ENCODE data around the gene SLC8A1.

The SLC8A1 gene

GRCh38 chr2:40372283-40372985, 79.5 kb downstream of the SLC8A1 start:
- H3K9me3 ChIP-seq (ENCODE audit: control insufficient read depth, insufficient read depth, low read length): no peaks in the 10 kb centered on the region
- no peaks in the 10 kb centered on the region for H3K36me3 ChIP-seq (ENCODE audit: control insufficient read depth, insufficient read depth, low read length)
- peaks cover 3% of the 10 kb centered on the region for H3K4me1 ChIP-seq (ENCODE audit: control insufficient read depth, insufficient read depth, low read length)
- no peak overlapping the region for H3K9ac ChIP-seq (ENCODE audit: low read depth, low read length)
- no peaks in the 10 kb centered on the region for H3K27me3 ChIP-seq (ENCODE audit: control insufficient read depth, insufficient read depth, low read length)
- no peak overlapping the region for H3K4me3 ChIP-seq (ENCODE audit: low read depth, low read length)

DNA sequence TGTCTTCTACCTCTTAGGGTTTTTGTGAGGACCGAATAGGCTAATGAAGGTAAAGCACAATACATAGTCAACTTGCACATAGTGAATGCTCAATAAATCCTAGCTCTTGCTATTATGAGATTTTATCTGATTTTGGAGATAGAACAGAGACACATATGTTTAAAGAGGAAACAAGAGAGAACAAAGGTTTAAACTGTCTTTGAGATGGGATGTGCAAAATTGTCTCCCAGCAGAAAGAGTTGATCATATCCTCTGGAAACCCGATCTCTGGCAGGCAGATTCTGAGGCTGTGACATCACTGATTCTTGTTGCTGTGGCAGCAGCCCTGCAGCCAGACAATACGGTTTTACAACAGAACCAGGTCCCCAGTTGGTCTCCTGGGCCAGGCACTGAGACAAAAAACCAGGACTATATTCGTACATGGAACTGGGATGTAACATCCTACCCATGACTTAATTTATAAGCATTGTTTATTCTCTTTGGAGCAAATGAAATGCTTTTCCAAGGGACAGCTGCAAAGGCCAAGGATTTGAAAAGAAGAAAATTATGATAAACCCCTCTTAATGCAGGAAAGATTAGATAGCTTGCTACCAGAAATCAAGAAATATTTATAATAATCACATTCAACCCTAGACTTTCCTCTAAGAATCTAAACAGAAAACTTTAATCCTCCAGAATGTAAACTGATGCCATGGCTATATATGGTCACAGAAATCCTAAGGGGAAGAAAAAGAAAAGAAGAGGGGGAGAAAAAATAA, 80.2 kb downstream of the SLC8A1 start:
- peaks cover 3% of the 10 kb centered on the region for H3K4me1 ChIP-seq (ENCODE audit: control insufficient read depth, insufficient read depth, low read length)
- no peaks in the 10 kb centered on the region for H3K9me3 ChIP-seq (ENCODE audit: control insufficient read depth, insufficient read depth, low read length)
- H3K4me3 ChIP-seq (ENCODE audit: low read depth, low read length): no peak overlapping the region
- no peaks in the 10 kb centered on the region for H3K36me3 ChIP-seq (ENCODE audit: control insufficient read depth, insufficient read depth, low read length)
- no peaks in the 10 kb centered on the region for H3K27me3 ChIP-seq (ENCODE audit: control insufficient read depth, insufficient read depth, low read length)
- H3K9ac ChIP-seq (ENCODE audit: low read depth, low read length): no peak overlapping the region

GRCh38 chr2:40370007-40370395, 81.9 kb downstream of the SLC8A1 start:
- Histone ChIP-seq H3K9ac (ENCODE audit: low read depth, low read length) (no peak overlapping the region), H3K9me3 (ENCODE audit: control insufficient read depth, insufficient read depth, low read length) (no peaks in the 10 kb centered on the region), H3K4me1 (ENCODE audit: control insufficient read depth, insufficient read depth, low read length) (peaks cover 3% of the 10 kb centered on the region), H3K27me3 (ENCODE audit: control insufficient read depth, insufficient read depth, low read length) (no peaks in the 10 kb centered on the region), H3K4me3 (ENCODE audit: low read depth, low read length) (no peak overlapping the region), H3K36me3 (ENCODE audit: control insufficient read depth, insufficient read depth, low read length) (no peaks in the 10 kb centered on the region)

DNA sequence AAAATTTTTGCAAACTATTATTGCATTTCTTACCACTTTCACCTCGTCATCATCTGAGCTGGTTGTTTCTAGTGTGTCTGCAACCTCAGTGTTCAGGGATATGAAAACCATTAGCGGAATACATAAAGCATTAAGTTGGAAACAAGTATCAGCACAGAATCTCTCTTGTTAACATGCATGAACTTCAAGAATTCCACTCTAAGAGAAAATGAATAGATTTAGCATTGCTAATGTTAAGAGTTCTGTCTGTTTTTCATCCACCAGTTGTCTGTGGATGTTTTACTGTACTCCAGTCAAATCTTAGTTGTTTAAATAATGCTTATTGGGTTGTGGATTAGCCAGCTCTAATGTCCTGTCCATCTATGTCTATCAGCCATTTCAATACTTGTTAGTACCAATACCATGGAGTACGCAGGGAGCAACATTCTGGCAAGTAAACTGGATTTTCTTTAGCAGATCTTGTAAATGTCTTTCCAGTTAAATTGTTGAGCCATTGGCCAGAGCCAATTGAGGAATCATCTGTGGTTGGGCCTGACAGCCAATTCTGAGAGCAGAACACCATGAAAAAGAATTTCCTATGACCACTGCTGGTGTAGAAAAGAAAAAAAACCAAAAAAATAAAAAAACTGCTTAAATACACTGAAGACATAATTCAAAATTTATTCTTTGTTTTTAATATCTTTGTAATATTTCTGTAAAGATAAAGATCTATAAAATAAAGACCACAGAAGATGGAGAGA, 82.5 kb downstream of the SLC8A1 start:
- Histone ChIP-seq H3K4me1 (ENCODE audit: control insufficient read depth, insufficient read depth, low read length) (peaks cover 3% of the 10 kb centered on the region), H3K9ac (ENCODE audit: low read depth, low read length) (no peak overlapping the region)

GRCh38 chr2:40367652-40368051, 84.2 kb downstream of the SLC8A1 start:
- Histone ChIP-seq H3K9ac (ENCODE audit: low read depth, low read length) (no peak overlapping the region), H3K27me3 (ENCODE audit: control insufficient read depth, insufficient read depth, low read length) (no peaks in the 10 kb centered on the region), H3K9me3 (ENCODE audit: control insufficient read depth, insufficient read depth, low read length) (no peaks in the 10 kb centered on the region), H3K4me3 (ENCODE audit: low read depth, low read length) (no peak overlapping the region), H3K36me3 (ENCODE audit: control insufficient read depth, insufficient read depth, low read length) (no peaks in the 10 kb centered on the region), H3K4me1 (ENCODE audit: control insufficient read depth, insufficient read depth, low read length) (peaks cover 3% of the 10 kb centered on the region)

More for the DNA sequence above, 82.5 kb downstream of the SLC8A1 start:
- Histone ChIP-seq H3K27me3 (ENCODE audit: control insufficient read depth, insufficient read depth, low read length) (no peaks in the 10 kb centered on the region), H3K9me3 (ENCODE audit: control insufficient read depth, insufficient read depth, low read length) (no peaks in the 10 kb centered on the region), H3K4me3 (ENCODE audit: low read depth, low read length) (no peak overlapping the region), H3K36me3 (ENCODE audit: control insufficient read depth, insufficient read depth, low read length) (no peaks in the 10 kb centered on the region)

- peaks cover 3% of the 10 kb centered on the region for H3K4me1 ChIP-seq (ENCODE audit: control insufficient read depth, insufficient read depth, low read length)
- H3K4me3 ChIP-seq (ENCODE audit: low read depth, low read length): no peak overlapping the region
- H3K27me3 ChIP-seq (ENCODE audit: control insufficient read depth, insufficient read depth, low read length): no peaks in the 10 kb centered on the region
- no peaks in the 10 kb centered on the region for H3K9me3 ChIP-seq (ENCODE audit: control insufficient read depth, insufficient read depth, low read length)
- H3K36me3 ChIP-seq (ENCODE audit: control insufficient read depth, insufficient read depth, low read length): no peaks in the 10 kb centered on the region
- no peak overlapping the region for H3K9ac ChIP-seq (ENCODE audit: low read depth, low read length)
Measured at GRCh38 chr2:40367032-40367431, 84.9 kb downstream of the SLC8A1 start.

DNA sequence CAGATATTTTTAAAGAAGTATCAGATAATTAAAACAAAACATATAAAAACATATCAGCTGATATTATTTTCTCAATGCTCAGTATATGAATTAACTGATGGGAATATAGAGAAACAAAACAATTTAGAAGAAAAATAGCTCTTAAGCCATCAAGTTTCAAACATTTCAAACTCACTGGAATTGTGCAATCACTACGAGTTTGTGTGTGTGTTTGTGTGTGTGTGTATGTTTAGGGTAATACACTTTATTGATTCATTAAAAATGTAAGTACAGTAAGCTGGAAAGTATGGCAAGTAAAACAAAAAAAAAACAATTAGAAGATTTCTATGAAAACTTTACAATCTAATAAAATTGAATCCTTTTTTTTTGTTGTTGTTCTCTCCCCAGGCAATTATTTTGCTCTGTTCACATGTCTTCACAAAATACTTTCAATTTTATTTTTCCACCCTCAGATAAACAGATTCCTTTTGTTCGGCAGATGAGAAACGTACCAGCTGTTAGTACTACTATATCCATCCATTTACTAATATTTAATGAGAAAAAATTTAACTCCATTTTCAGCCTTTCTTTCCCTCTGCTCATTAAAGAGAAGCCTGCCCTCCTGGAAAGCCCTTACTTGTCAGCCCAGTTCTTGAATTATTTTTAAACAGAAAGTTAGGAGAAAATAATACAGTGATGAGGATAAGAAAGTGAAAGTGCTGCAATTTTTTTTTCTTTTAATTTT, 87.6 kb downstream of the SLC8A1 start:
- Histone ChIP-seq H3K27me3 (ENCODE audit: control insufficient read depth, insufficient read depth, low read length) (no peaks in the 10 kb centered on the region), H3K9ac (ENCODE audit: low read depth, low read length) (no peak overlapping the region), H3K36me3 (ENCODE audit: control insufficient read depth, insufficient read depth, low read length) (no peaks in the 10 kb centered on the region), H3K9me3 (ENCODE audit: control insufficient read depth, insufficient read depth, low read length) (no peaks in the 10 kb centered on the region), H3K4me3 (ENCODE audit: low read depth, low read length) (no peak overlapping the region), H3K4me1 (ENCODE audit: control insufficient read depth, insufficient read depth, low read length) (no peaks in the 10 kb centered on the region)

- H3K4me3 ChIP-seq (ENCODE audit: low read depth, low read length): no peak overlapping the region
- no peaks in the 10 kb centered on the region for H3K36me3 ChIP-seq (ENCODE audit: control insufficient read depth, insufficient read depth, low read length)
- H3K9ac ChIP-seq (ENCODE audit: low read depth, low read length): no peak overlapping the region
- H3K4me1 ChIP-seq (ENCODE audit: control insufficient read depth, insufficient read depth, low read length): peaks cover 2% of the 10 kb centered on the region
- H3K27me3 ChIP-seq (ENCODE audit: control insufficient read depth, insufficient read depth, low read length): no peaks in the 10 kb centered on the region
- no peaks in the 10 kb centered on the region for H3K9me3 ChIP-seq (ENCODE audit: control insufficient read depth, insufficient read depth, low read length)
Measured at GRCh38 chr2:40363631-40364030, 88.3 kb downstream of the SLC8A1 start.

DNA sequence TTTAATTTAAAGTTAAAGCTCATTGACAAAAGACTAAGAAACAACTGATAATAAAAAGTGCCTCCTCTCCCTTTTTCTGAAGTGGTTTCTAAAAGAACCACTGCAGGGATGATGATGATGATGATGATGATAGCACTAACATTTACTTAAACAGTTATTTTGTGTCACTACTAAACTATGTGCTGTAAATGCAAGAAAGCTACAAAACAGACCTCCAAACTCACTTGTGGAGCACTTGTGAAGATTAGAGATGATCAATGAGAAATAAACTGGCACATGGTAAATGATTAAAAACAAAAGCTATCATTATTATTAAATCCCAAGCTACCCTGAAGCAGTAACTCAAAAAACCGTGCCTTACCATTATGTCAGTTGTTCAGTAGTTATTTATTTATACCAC, 88.7 kb downstream of the SLC8A1 start:
- Histone ChIP-seq H3K36me3 (ENCODE audit: control insufficient read depth, insufficient read depth, low read length) (no peaks in the 10 kb centered on the region), H3K9me3 (ENCODE audit: control insufficient read depth, insufficient read depth, low read length) (no peaks in the 10 kb centered on the region), H3K27me3 (ENCODE audit: control insufficient read depth, insufficient read depth, low read length) (no peaks in the 10 kb centered on the region), H3K4me3 (ENCODE audit: low read depth, low read length) (no peak overlapping the region), H3K4me1 (ENCODE audit: control insufficient read depth, insufficient read depth, low read length) (peaks cover 3% of the 10 kb centered on the region), H3K9ac (ENCODE audit: low read depth, low read length) (no peak overlapping the region)

GRCh38 chr2:40361478-40361877, 90.4 kb downstream of the SLC8A1 start:
- no peak overlapping the region for H3K4me3 ChIP-seq (ENCODE audit: low read depth, low read length)
- H3K9ac ChIP-seq (ENCODE audit: low read depth, low read length): no peak overlapping the region
- H3K36me3 ChIP-seq (ENCODE audit: control insufficient read depth, insufficient read depth, low read length): no peaks in the 10 kb centered on the region
- peaks cover 3% of the 10 kb centered on the region for H3K4me1 ChIP-seq (ENCODE audit: control insufficient read depth, insufficient read depth, low read length)
- no peaks in the 10 kb centered on the region for H3K27me3 ChIP-seq (ENCODE audit: control insufficient read depth, insufficient read depth, low read length)
- H3K9me3 ChIP-seq (ENCODE audit: control insufficient read depth, insufficient read depth, low read length): no peaks in the 10 kb centered on the region

- peaks cover 3% of the 10 kb centered on the region for H3K4me1 ChIP-seq (ENCODE audit: control insufficient read depth, insufficient read depth, low read length)
- H3K27me3 ChIP-seq (ENCODE audit: control insufficient read depth, insufficient read depth, low read length): no peaks in the 10 kb centered on the region
- no peak overlapping the region for H3K4me3 ChIP-seq (ENCODE audit: low read depth, low read length)
- no peak overlapping the region for H3K9ac ChIP-seq (ENCODE audit: low read depth, low read length)
- no peaks in the 10 kb centered on the region for H3K36me3 ChIP-seq (ENCODE audit: control insufficient read depth, insufficient read depth, low read length)
- no peaks in the 10 kb centered on the region for H3K9me3 ChIP-seq (ENCODE audit: control insufficient read depth, insufficient read depth, low read length)
Measured at GRCh38 chr2:40360652-40361051, 91.2 kb downstream of the SLC8A1 start.
